GF-D8 (cell line): ENCODE measurements around the gene KLHL29.
"Not testable (repeated sequence)": the region's sequence is repeated elsewhere in the genome, so short reads cannot be mapped to it uniquely, and the experiment has no call there.

Source experiments
- DNase-seq: peaks from one replicate; lab custom pipeline; 2025; lab: John Stamatoyannopoulos, UW

The KLHL29 gene

DNA sequence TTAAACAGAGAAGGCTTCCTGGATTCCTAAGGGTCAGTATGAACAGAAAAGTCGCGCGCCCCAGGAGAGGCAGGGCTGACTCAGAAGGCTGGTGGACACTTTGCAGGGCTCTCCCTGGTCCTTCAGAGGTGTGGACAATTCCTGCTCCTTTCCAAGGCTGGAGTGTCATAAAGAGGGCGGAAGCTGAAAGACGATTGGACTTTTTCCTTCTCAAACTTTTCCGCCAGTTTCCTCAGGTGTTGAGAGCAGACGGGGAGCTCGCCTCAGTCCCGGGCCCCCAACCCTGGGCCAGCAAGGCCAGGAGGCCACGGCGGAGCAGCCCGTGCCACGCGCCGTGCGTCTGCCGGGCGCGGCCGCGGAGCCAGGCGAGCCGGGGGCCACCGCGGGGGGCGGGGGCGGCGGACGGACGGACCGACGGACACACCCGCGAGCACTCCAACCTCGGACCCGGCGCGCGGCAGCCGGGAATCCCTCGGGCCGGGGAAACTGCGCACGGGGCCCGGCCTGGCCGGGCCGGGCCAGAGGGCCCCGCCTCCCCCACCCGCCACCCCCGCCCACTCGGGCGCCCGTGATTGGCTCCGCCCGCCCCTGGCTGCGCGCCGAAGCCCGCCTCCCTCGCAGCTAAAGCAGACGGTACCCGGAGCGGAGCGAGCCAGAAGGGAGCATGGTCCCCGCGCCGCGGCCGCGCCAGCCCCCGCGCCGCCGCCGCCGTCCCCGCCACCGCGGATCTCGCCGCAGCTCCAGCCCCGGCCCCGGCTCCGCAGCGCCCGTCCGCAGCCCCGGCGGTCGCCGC, at the start of gene KLHL29:
KLHL29 (plus strand) TSS at position 629 of the 793 bp plus-strand sequence. CDS start 177,018 bp downstream, outside the sequence.
- DNase-seq: no peak

DNA sequence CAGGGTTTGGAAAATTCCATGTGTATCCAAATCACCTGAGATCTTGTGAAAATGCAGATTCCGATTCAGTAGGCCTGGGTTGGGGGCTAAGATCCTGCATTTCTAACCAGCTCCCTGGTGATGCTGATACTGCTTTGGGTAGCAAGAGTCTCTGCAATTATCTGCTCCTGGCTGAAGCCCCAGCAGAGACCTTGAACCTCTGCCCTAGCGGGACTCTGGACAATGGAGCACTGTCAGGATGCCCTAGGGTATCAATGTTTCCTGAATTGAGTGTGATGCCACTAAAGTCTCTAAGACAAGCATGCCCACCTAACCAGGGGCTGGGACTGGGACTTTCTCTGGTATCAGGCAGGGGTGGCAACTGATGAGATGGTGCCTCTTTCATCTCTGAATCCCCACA, 49.4 kb upstream of the KLHL29 start:
- DNase-seq: no peak

DNA sequence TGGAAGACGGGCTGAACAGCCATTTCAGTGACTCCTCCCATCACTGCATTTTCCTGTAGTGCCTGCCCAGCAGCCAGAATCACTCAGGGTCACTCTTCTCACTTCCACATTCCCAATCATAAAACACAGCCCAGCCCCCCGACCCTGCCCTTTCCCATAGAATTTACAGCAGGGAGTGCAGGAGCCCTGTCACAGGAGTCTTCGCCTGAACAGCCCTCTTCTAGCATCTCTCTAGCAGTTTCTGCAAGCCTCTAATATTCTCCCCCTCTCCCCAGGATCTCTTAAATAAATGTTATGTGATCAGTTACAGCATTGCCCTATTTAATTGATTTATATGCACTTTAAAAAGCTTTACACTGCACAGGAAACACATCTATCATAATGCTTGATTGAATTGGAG, 42.9 kb upstream of the KLHL29 start:
- DNase-seq: no peak

DNA sequence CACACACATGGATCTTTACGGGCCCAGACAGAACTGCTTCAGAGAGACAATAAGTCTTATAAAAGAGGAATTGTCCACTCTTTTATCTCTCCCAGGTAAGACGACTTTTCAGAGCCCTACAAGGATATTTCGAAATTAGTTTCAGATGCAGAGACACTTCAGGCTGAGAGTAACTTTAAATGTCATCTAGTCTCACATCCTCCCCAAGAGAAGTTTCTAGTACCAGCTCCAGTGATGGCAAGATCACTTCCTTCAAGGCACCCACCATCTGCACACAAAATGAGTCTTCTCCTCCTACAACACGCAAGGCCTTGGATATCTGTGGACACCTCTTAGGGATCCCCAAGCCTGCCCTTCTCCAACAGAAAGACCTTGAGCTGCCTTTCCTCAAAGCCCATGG, 39.0 kb upstream of the KLHL29 start:
- no peak for DNase-seq

- no peak for DNase-seq
These were observed 38.2 kb upstream of the KLHL29 start for GRCh38 chr2:23346781-23347180.

- DNase-seq: no peak
These were observed 37.4 kb upstream of the KLHL29 start for GRCh38 chr2:23347471-23348092.

GRCh38 chr2:23348093-23348481, 36.9 kb upstream of the KLHL29 start:
- DNase-seq: not testable (repeated sequence)

- DNase-seq: no peak
These were observed 35.5 kb upstream of the KLHL29 start for GRCh38 chr2:23349508-23349907.

DNA sequence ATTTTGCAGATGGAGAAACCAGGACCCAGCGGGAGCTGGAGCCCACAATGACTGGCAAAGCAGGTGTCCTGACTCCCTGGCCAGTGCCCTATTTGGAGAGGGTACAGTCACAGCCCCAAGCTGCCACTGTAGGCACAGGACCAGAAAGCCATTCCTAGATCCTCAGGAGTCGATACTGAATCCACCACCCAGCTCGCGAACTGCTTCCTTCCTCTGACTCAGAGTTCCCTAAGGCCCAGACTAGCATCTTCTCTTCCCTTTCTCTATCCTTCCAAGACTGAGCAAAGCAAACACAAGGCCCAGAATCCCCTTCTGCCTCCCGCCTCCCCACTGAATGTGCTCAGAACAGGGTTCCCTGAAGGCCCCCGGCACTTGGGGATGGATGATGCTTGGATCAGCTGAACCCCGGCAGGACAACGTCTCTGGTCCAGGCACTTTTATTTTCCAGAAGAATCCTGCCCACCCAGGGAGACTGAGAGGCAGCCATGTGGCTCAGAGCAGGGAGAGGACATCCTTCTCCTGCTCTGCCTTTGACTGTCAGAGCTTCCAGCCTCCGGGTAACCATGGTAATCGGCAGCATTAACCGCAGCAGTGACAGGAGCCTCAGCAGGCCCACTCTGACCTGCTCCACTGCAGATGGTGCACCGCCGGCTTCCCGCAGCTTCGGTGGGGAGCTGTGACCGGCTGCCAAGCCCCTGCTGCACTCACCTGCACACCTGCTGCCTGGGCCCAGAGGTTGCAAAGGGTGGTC, 34.8 kb upstream of the KLHL29 start:
- no peak for DNase-seq

- no peak for DNase-seq
These were observed 34.1 kb upstream of the KLHL29 start for GRCh38 chr2:23350792-23351355.

- DNase-seq: no peak
These were observed 33.4 kb upstream of the KLHL29 start for GRCh38 chr2:23351388-23352141.

DNA sequence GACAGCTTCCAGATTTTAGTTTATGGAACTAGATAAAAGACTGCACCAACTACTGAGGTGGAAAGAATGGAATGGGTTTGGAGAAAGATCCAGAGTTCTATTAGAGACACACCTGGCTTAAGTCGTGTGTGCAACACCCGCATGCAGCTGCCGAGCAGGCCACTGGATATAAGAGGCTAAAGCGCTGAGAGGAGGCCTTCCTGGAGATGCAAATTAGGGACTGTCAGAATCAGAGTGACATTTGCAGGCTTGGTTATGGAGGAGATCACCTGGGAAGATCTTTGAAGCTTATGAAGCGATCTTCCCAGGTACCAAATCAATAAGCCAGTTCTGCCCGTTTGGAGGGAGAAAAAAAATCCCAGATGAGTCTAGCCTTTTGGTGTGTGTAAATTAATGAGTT, 30.4 kb upstream of the KLHL29 start:
- DNase-seq: no peak

GRCh38 chr2:23355001-23355400, 30.0 kb upstream of the KLHL29 start:
- no peak for DNase-seq

- DNase-seq: no peak
These were observed 28.3 kb upstream of the KLHL29 start for GRCh38 chr2:23356711-23357110.

- DNase-seq: no peak
These were observed 25.1 kb upstream of the KLHL29 start for GRCh38 chr2:23359631-23360567.

GRCh38 chr2:23360571-23361125, 24.3 kb upstream of the KLHL29 start:
- DNase-seq: no peak

DNA sequence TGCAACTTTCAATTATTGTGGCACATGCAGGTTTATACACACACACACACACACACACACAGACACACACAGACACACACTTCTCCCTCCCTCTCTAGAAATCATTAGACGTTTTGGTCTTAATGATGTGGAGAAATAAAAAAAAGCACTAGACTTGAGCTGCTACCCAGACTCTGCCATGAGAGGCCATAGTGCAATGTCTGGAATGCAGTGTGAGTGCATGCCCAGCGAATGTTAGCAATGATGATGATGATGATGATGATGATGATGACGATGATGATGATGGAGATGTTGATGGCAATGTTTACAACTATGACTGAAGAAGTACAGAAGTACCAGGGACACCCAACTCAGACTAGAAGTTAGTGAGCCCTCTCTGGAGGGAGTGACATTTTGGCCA, 23.8 kb upstream of the KLHL29 start:
- no peak for DNase-seq

- no peak for DNase-seq
These were observed 21.7 kb upstream of the KLHL29 start for GRCh38 chr2:23363268-23363667.

- DNase-seq: no peak
These were observed 21.1 kb upstream of the KLHL29 start for GRCh38 chr2:23363831-23364230.

- no peak for DNase-seq
These were observed 18.3 kb upstream of the KLHL29 start for GRCh38 chr2:23366720-23367119.
